IMR-90 (cell line): Measurements from ENCODE around the gene DET1. TPM values are rescaled to one million over a fixed set of nuclear protein-coding genes. Genes with fewer than 3 reads are reported as not detected.
A peak's percentile ranks its signal among the peaks of the same experiment; 100 is the strongest.

Experiments used
- ATAC-seq: fragments of 200-7000 bp; cut with Tn5 transposase; 2 replicates; pipeline ENCODE4 v1.9.1; 2020; ENCODE audit warnings: low read depth, mild to moderate bottlenecking, moderate library complexity
- BruUV-seq: library from RNA; stranded (reverse); fragments of 400-500 nt; replicated peaks from 2 replicates; lab custom pipeline; 2021; lab: Mats Ljungman, UMichigan
- CTCF ChIA-PET: fragments of 300-600 bp; formaldehyde crosslinking; extraction: SDS; loops from one replicate; lab custom pipeline; 2021; ENCODE audit warnings: antibody characterized with exemption; lab: Yijun Ruan, JAX
- POLR2A ChIA-PET: fragments of 300-600 bp; sonication (Branson Sonifier 250); formaldehyde crosslinking; loops from one replicate; lab custom pipeline; 2022; ENCODE audit warnings: antibody characterized with exemption; ENCODE audit not compliant: unreplicated experiment; lab: Charles Lee
- DNase-seq: peaks from one replicate; pipeline ENCODE4 v3.0.0; 2013
- H2AFZ ChIP-seq: replicated peaks from 2 replicates; pipeline ENCODE3; 2013; ENCODE audit warnings: low read length, mild to moderate bottlenecking; ENCODE audit not compliant: poor library complexity
- H2AK5ac ChIP-seq: 2 replicates; pipeline ENCODE4 v1.6.1; 2013; ENCODE audit warnings: low read depth, low read length, inconsistent platforms
- H2AK9ac ChIP-seq: replicated peaks from 2 replicates; pipeline ENCODE3; 2013; ENCODE audit warnings: mild to moderate bottlenecking, low read depth, low read length, moderate library complexity; ENCODE audit not compliant: poor library complexity
- H2BK120ac ChIP-seq: 2 replicates; pipeline ENCODE4 v1.6.1; 2013; ENCODE audit warnings: low read depth, low read length, inconsistent platforms
- H2BK15ac ChIP-seq: 3 replicates; pipeline ENCODE4 v1.6.1; 2013; ENCODE audit warnings: low read depth, low read length, inconsistent platforms
- H2BK20ac ChIP-seq: 2 replicates; pipeline ENCODE4 v1.6.1; 2013; ENCODE audit warnings: low read depth, mild to moderate bottlenecking, inconsistent platforms, low read length, moderate library complexity
- H2BK5ac ChIP-seq: 2 replicates; pipeline ENCODE4 v1.6.1; 2013; ENCODE audit warnings: mild to moderate bottlenecking, low read depth, low read length, inconsistent platforms; ENCODE audit not compliant: poor library complexity, severe bottlenecking
- H3K14ac ChIP-seq: replicated peaks from 2 replicates; pipeline ENCODE4 v1.6.1; 2013; ENCODE audit warnings: low read depth, low read length, inconsistent platforms
- H3K18ac ChIP-seq: 2 replicates; pipeline ENCODE4 v1.6.1; 2013; ENCODE audit warnings: low read depth, low read length, control low read depth
- H3K23ac ChIP-seq: 2 replicates; pipeline ENCODE4 v1.6.1; 2013; ENCODE audit warnings: low read depth, low read length, inconsistent platforms
- H3K27ac ChIP-seq: 2 replicates; pipeline ENCODE4 v1.5.1; 2013; ENCODE audit warnings: mild to moderate bottlenecking, control low read depth, low read length; ENCODE audit not compliant: insufficient read depth
- H3K27me3 ChIP-seq: 2 replicates; pipeline ENCODE4 v1.6.1; 2013; ENCODE audit warnings: low read length; ENCODE audit not compliant: control insufficient read depth, insufficient read depth
- H3K36me3 ChIP-seq: 2 replicates; pipeline ENCODE4 v1.6.1; 2013; ENCODE audit warnings: low read length, mixed read lengths; ENCODE audit not compliant: control insufficient read depth, insufficient read depth
- H3K4ac ChIP-seq: 2 replicates; pipeline ENCODE4 v1.6.1; 2013; ENCODE audit warnings: low read depth, low read length, inconsistent platforms
- H3K4me1 ChIP-seq: 2 replicates; pipeline ENCODE4 v1.6.1; 2013; ENCODE audit warnings: low read length, mixed read lengths; ENCODE audit not compliant: control insufficient read depth, insufficient read depth
- H3K4me2 ChIP-seq: 2 replicates; pipeline ENCODE4 v1.6.1; 2013; ENCODE audit warnings: low read depth, mild to moderate bottlenecking, control low read depth, low read length, moderate library complexity
- H3K4me3 ChIP-seq: 2 replicates; pipeline ENCODE4 v1.5.1; 2013; ENCODE audit warnings: low read depth, mild to moderate bottlenecking, control low read depth, low read length, moderate library complexity; ENCODE audit not compliant: insufficient read depth
- H3K56ac ChIP-seq: 2 replicates; pipeline ENCODE4 v1.6.1; 2013; ENCODE audit warnings: low read length, inconsistent platforms; ENCODE audit not compliant: insufficient read depth; ENCODE audit errors: extremely low read depth
- H3K79me1 ChIP-seq, 2 experiments: 2 replicates each; pipeline ENCODE4 v1.6.1; 2013; ENCODE audit warnings: low read length in 2 of 2, inconsistent platforms in 1 of 2, low read depth in 1 of 2
- H3K9ac ChIP-seq: 2 replicates; pipeline ENCODE4 v1.6.1; 2013; ENCODE audit warnings: low read depth, low read length, control low read depth
- H3K9me1 ChIP-seq: 2 replicates; pipeline ENCODE4 v1.6.1; 2013; ENCODE audit warnings: low read length, inconsistent platforms; ENCODE audit not compliant: insufficient read depth
- H3K9me3 ChIP-seq: 2 replicates; pipeline ENCODE4 v1.6.1; 2013; ENCODE audit warnings: low read length; ENCODE audit not compliant: control insufficient read depth, insufficient read depth
- H4K20me1 ChIP-seq: 2 replicates; pipeline ENCODE4 v1.6.1; 2013; ENCODE audit warnings: low read length, inconsistent platforms; ENCODE audit not compliant: insufficient read depth
- H4K5ac ChIP-seq: 2 replicates; pipeline ENCODE4 v1.6.1; 2013; ENCODE audit warnings: mild to moderate bottlenecking, low read depth, low read length, control low read depth
- H4K8ac ChIP-seq, 2 experiments: 2 replicates each; pipeline ENCODE4 v1.6.1; 2013; ENCODE audit warnings: low read depth in 2 of 2, low read length in 2 of 2, control low read depth in 1 of 2, inconsistent platforms in 1 of 2
- H4K91ac ChIP-seq: 2 replicates; pipeline ENCODE4 v1.6.1; 2013; ENCODE audit warnings: low read depth, low read length, inconsistent platforms; ENCODE audit not compliant: insufficient read depth
- CEBPB ChIP-seq: IDR thresholded peaks from 2 replicates; pipeline ENCODE4 v1.6.1; 2012; ENCODE audit warnings: low read depth, low read length, improper control_type of control experiment
- ELK1 ChIP-seq: fragments of 150-350 bp; IDR thresholded peaks from 2 replicates; pipeline ENCODE4 v1.6.1; 2016; ENCODE audit warnings: low read depth, mild to moderate bottlenecking, low read length, moderate library complexity, borderline replicate concordance
- FOS ChIP-seq: fragments of 150-350 bp; IDR thresholded peaks from 2 replicates; pipeline ENCODE4 v1.6.1; 2016; ENCODE audit warnings: low read depth, low read length
- WGBS, 2 experiments: methylation state at CpG; one replicate each; pipeline versions ENCODE4 v1.1.5 to v1.1.7; 2013; ENCODE audit warnings: missing lambda C conversion rate in 2 of 2; ENCODE audit not compliant: insufficient read length in 1 of 2; ENCODE audit errors: extremely low coverage in 2 of 2; 5-methylcytosine and 5-hydroxymethylcytosine counted together
- dilution Hi-C: fragments of 300-500 bp; cut with HindIII; formaldehyde crosslinking; loops from one replicate; pipeline ENCODE4 v1.14.3; 2018; ENCODE audit warnings: low sequenced_read_pairs; ENCODE audit not compliant: unreplicated experiment
- in situ Hi-C: fragments of 300-500 bp; cut with MboI; formaldehyde crosslinking; loops from 3 replicates; pipeline ENCODE4 v1.14.3; 2019; ENCODE audit warnings: low sequenced_read_pairs, inconsistent platforms, mixed read lengths
- intact Hi-C: fragments of 100-400 bp; cut with micrococcal nuclease; formaldehyde crosslinking; loops from 2 replicates; pipeline ENCODE4 v1.10.0; 2022
- polyA plus RNA-seq, 3 experiments: library from polyadenylated mRNA; depleted of rRNA; stranded (reverse); fragments of >200 nt; gene quantifications; 2 replicates each; pipeline ENCODE4 v1.2.3, GENCODE V29; 2012; ENCODE audit warnings: low replicate concordance in 1 of 3
- total RNA-seq: library from RNA; depleted of rRNA; stranded (reverse); fragments of >200 nt; gene quantifications from 2 replicates; pipeline ENCODE4 v1.2.3, GENCODE V29; 2012

DET1 gene
- total and polyA plus RNA-seq, 2 of the 4 experiments (the other 2 are of a cell fraction): 5.6 to 9.1 TPM

DNA sequence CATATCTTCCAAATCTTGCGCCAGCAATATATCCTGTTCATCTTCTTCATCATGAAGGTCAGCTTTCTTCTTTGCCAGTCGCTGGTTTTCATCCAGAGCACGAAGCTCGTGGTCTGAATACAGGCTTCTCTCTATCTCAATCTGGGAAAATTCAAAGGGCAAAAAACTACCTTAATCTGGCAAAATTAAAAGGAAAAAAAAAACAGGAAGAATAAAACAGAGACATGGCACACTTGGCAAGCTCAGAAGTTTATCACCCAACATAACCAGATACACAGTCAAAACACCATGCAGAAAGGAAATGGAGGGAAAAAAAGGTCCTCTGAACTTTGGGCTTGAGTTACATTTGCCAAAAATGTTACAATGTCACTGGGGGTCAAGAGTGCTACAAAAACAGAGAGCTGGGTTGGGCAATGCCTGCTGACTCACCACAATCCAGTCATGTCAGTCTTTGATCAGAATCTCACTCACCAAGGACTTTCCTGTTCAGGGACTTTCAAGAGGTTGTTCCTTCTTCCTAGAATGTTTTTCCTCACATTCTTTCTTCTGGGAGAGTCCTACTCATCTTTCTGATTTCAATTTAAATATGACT is 80.8 kb downstream of the DET1 start:
- Histone ChIP-seq H3K36me3 (peaks cover 12% of the 10 kb centered on the region), H4K91ac (no peak overlapping the region), H3K4me3 (no peak overlapping the region), H2AFZ (no peak overlapping the region), H3K14ac (no peak overlapping the region), H3K4ac (no peak overlapping the region), H3K18ac (no peak overlapping the region), H3K23ac (no peak overlapping the region), H3K27ac (no peak overlapping the region), H3K4me1 (peaks cover 7% of the 10 kb centered on the region), H2AK5ac (no peak overlapping the region), H3K9ac (no peak overlapping the region), H4K20me1 (no peaks in the 10 kb centered on the region), H2BK20ac (no peak overlapping the region), H4K8ac (no peak overlapping the region), H2BK5ac (no peak overlapping the region), H3K9me3 (no peaks in the 10 kb centered on the region), H3K9me1 (peaks cover 6% of the 10 kb centered on the region; the same call in 1 of the 2 replicates), H3K79me1 (peaks cover 26 to 42% of the 10 kb centered on the region in 2 experiments), H3K27me3 (no peaks in the 10 kb centered on the region), H4K5ac (no peak overlapping the region), H2BK120ac (no peak overlapping the region), H3K56ac (no peak overlapping the region), H2BK15ac (no peak overlapping the region), H2AK9ac (no peak overlapping the region), H3K4me2 (peak overlapping the region; percentile 40; the same call in 1 of the 2 replicates)
- ATAC-seq (no peak), DNase-seq (peak; percentile 55)
- CTCF ChIA-PET: no interaction called here
- 100% methylated on average over 1 of the region's 4 CpGs; no CpG with 5 or more reads in 1 of the 2 experiments for WGBS, 2 experiments
- BruUV-seq: no TSS peak
- POLR2A ChIA-PET: no interaction called here
- in situ Hi-C loops (loop anchor here (5.0 kb wide), 1 partner anchor 152 kb away; no protein-coding TSS in a partner anchor), intact Hi-C loops (no loop called here), dilution Hi-C loops (no loop called here)
- TF ChIP-seq CEBPB (peak; percentile 90), FOS (peak; percentile 40), ELK1 (no peak)
